Measurements from ENCODE around the gene TIFAB.
A peak's percentile ranks its signal among the peaks of the same experiment; 100 is the strongest.

TIFAB gene

GRCh38 chr5:135405082-135405481 lies 47.1 kb downstream of the TIFAB start:
- TF ChIP-seq, protein P1, sequence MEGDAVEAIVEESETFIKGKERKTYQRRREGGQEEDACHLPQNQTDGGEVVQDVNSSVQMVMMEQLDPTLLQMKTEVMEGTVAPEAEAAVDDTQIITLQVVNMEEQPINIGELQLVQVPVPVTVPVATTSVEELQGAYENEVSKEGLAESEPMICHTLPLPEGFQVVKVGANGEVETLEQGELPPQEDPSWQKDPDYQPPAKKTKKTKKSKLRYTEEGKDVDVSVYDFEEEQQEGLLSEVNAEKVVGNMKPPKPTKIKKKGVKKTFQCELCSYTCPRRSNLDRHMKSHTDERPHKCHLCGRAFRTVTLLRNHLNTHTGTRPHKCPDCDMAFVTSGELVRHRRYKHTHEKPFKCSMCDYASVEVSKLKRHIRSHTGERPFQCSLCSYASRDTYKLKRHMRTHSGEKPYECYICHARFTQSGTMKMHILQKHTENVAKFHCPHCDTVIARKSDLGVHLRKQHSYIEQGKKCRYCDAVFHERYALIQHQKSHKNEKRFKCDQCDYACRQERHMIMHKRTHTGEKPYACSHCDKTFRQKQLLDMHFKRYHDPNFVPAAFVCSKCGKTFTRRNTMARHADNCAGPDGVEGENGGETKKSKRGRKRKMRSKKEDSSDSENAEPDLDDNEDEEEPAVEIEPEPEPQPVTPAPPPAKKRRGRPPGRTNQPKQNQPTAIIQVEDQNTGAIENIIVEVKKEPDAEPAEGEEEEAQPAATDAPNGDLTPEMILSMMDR (IDR thresholded peaks at IDR 0.05; ENCODE audit: insufficient read depth, low read depth, low read length, missing control alignments), result no peak
- H3K4me3 ChIP-seq (ENCODE audit: low read length), result no peak overlapping the region
- no peak for DNase-seq (ENCODE audit: low read depth)

GRCh38 chr5:135402031-135402430 lies 50.1 kb downstream of the TIFAB start:
- DNase-seq (ENCODE audit: low read depth), result no peak

GRCh38 chr5:135400866-135401265 lies 51.3 kb downstream of the TIFAB start:
- DNase-seq (ENCODE audit: low read depth), result no peak
- no peak overlapping the region for H3K4me3 ChIP-seq (ENCODE audit: low read length)
- TF ChIP-seq, protein P1 (IDR thresholded peaks at IDR 0.05; ENCODE audit: insufficient read depth, low read depth, low read length, missing control alignments), result no peak

More at GRCh38 chr5:135402031-135402430, 50.1 kb downstream of the TIFAB start:
- TF ChIP-seq, protein P1 (IDR thresholded peaks at IDR 0.05; ENCODE audit: insufficient read depth, low read depth, low read length, missing control alignments), result no peak
- no peak overlapping the region for H3K4me3 ChIP-seq (ENCODE audit: low read length)

DNA sequence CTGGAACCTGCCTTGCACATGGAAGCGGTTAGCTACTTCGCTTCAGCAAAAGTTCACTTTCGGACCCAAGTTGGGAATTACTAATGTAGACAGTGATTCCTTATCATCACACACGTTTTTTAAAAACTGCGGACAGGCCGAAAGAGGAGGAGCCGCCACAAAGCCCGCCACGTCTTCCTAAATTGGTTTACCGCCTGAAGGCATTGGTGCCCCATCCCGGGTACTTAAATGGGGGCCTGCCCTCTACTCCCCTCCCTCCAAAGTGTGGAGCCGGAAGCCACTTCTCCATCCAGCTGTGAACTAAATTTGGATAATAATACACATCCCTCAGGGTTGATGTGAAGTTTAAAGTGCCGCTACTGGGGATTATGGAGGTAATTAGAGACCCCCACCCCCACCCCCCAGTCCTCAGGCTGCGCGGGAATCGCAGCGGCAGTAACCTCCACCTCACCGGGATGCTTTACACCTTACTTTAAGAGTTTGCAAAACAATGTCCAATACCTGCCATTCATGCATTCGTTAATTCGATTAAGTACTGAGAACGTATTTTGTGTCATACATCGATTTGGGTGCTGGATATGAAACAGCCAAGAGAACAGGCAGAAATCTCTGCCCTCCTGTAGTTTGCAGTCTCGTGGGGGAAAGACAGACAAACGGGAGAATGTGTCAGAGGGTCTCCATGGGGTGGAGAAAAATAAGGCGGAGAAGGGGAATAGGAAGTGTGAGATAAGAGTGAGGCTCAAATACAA lies 52.2 kb downstream of the TIFAB start:
- TF ChIP-seq, protein P1 (IDR thresholded peaks at IDR 0.05; ENCODE audit: insufficient read depth, low read depth, low read length, missing control alignments), result no peak
- H3K4me3 ChIP-seq (ENCODE audit: low read length), result peak overlapping the region; percentile 73
- no peak for DNase-seq (ENCODE audit: low read depth)

GRCh38 chr5:135398855-135399793 lies 53.0 kb downstream of the TIFAB start, which contains the start of gene MACROH2A1:
MACROH2A1 (minus strand) TSS chr5:135399231; CDS start chr5:135389093, 10,138 bp downstream.
- TF ChIP-seq, protein P1 (IDR thresholded peaks at IDR 0.05; ENCODE audit: insufficient read depth, low read depth, low read length, missing control alignments), result no peak
- H3K4me3 ChIP-seq (ENCODE audit: low read length), result peak within 1 kb of the TSS; percentile 73
- DNase-seq (ENCODE audit: low read depth), result peak; percentile 83

DNA sequence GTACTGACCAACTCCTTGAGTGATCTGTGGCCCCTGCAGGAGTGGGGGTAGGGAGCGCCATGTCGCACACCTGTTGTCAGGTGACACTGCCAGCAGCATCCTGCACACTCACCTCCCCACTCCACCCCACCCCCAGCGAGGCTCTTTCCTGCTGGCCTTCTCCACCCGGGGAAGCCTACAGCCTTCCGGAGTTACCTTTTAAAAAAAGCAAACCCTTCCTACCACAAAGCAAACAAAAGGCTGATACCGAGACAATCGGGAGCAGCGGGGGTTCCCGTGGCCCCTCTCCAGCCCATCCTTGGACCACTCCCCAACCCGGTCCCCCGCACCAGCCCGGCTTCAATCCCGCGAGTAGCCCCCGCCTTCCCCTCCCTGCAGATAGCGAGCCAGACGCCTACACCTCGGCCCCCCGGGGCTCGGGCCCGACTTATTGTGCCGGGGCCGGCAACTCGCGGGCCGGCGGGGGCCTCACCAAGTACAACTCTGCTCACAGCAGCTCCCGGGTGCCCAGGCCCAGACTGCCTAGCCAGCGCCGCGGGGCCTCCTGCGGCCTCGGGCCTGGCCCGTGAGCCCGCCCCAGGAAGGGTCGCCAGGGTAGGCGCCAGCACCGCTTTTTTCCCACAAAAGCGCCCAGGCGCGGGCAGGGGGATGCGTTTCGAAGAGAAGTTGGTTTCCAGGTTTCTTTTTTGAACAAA lies 53.8 kb downstream of the TIFAB start:
- peak; percentile 50 for DNase-seq (ENCODE audit: low read depth)
- H3K4me3 ChIP-seq (ENCODE audit: low read length), result peak overlapping the region; percentile 73
- TF ChIP-seq, protein P1 (IDR thresholded peaks at IDR 0.05; ENCODE audit: insufficient read depth, low read depth, low read length, missing control alignments), result no peak
